Measurements from ENCODE around the gene MXD4.

Gene MXD4

GRCh38 chr4:2261110-2261852, 628 bp downstream of the MXD4 start:
- TF ChIP-seq, protein P1, sequence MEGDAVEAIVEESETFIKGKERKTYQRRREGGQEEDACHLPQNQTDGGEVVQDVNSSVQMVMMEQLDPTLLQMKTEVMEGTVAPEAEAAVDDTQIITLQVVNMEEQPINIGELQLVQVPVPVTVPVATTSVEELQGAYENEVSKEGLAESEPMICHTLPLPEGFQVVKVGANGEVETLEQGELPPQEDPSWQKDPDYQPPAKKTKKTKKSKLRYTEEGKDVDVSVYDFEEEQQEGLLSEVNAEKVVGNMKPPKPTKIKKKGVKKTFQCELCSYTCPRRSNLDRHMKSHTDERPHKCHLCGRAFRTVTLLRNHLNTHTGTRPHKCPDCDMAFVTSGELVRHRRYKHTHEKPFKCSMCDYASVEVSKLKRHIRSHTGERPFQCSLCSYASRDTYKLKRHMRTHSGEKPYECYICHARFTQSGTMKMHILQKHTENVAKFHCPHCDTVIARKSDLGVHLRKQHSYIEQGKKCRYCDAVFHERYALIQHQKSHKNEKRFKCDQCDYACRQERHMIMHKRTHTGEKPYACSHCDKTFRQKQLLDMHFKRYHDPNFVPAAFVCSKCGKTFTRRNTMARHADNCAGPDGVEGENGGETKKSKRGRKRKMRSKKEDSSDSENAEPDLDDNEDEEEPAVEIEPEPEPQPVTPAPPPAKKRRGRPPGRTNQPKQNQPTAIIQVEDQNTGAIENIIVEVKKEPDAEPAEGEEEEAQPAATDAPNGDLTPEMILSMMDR (IDR thresholded peaks at IDR 0.05): no peak

- TF ChIP-seq, protein P1 (IDR thresholded peaks at IDR 0.05): no peak
Observed at GRCh38 chr4:2260344-2261109, 1.4 kb downstream of the MXD4 start.

- TF ChIP-seq, protein P1 (IDR thresholded peaks at IDR 0.05): no peak
Observed at GRCh38 chr4:2259541-2260343, 2.2 kb downstream of the MXD4 start.

DNA sequence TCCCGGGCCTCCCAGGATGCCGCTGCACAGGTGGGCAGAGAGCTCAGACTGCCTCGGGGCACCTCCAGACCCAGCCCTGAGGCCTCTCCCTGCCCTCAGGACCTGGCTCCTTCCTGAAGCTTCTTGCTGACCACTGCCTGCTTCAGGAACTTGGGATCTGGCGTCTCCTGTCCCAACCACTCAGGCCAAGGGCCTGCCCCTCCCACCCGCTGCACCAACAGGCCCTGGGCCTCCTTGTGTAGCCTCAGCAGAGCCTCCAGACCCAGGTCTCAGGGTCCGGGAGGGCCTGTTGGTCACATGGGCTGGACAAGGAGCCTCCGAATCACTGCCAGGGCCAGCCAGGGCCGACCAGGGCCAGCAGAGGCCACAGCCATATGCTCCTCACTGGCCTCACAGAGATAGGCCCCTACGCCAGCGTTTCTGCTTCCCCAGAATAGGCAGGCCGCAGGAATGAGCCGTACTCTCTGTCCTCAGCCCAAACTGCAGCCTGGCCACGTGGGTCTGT, 2.8 kb downstream of the MXD4 start:
- TF ChIP-seq, protein P1 (IDR thresholded peaks at IDR 0.05): no peak

DNA sequence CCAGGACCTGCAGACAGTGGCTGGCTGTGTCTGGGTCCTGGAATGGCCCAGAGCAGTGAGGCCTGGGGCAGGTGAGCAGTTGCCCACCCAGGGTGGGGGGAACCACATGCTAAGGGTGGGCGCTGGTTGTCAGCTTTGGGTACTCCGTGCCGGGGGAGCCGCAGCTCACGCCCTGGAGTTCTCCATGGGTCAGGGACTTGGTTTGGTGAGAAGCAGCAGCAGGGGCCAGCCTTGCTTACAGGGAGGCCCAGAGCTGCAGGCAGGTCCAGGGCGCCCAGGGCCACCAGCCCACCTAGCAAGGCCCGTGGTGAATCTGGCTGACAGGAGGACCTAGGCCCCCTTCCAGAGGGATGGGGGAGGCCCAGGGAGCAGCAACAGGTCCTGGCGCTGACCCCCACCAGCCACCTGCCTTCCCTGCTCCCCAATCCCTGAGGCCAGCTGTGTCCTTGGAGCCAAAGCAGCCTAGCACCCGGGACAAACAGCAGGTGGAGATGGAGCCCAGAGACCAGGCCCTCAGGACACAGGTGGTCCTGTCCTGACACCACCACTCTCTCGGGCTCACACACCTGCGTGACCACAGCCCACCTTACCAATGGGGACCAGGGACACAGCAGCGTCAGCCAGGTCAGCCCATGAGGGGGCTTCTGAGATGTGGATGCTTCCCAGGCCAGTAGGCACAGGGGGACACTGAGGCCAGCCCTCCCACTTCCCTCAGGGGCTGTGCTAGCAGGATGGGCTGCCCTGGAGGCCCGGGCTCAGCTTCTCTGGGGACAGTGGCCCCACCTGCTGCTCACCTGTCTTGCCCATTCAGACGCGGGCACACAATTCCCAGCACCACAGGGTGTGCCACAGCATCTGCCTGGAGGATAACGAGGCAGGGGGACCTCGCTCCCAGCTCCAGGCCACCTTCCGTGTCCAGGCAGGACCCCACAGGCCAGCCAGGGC, 3.5 kb downstream of the MXD4 start:
- TF ChIP-seq, protein P1 (IDR thresholded peaks at IDR 0.05): no peak

DNA sequence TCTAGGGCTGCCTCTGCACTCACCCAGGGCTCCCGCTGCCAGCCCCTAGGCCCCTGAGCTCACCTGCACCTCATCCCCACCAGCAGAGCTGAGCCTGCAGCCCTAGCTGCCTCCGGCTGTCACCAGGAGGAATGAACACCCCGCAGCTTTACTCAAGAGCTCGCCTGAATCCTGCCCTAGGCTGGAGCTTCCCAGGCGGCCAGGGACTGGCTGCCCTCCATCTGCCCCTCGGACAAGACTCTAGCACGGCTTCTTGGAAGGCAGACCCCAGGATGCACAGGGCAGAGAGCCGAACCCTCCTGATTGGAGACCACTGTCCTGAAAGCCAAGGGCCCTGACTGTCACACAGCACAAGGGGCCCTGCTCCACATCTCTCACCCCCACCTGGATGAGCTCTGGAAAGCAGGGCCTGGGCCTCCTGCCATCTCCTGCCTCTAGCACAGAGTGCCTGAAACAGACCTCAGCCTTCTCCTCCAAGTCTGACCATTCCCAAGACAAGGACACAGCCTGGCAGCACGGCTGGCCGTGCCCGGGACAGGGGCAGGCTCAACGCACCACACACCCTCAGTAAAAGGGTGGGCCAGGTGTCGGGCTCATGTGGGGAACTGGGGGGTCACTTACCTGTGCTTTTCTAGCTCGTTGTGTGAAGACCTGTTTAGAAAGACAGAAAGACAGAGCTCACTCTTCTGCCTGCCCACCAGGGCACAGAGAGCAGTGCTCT, 4.4 kb downstream of the MXD4 start:
- TF ChIP-seq, protein P1 (IDR thresholded peaks at IDR 0.05): no peak

Data from LNCAP (cell line).